ENCODE data around the gene TUBGCP3. TPM values are rescaled to one million over a fixed set of nuclear protein-coding genes. Genes with fewer than 3 reads are reported as not detected.

TUBGCP3 gene
- total RNA-seq, 2 donors from 2014 or later = 24.9 to 39.4 TPM

- Histone ChIP-seq H3K27me3 (no peaks in the 10 kb centered on the region), H3K4me1 (no peaks in the 10 kb centered on the region), H3K9me3 (no peaks in the 10 kb centered on the region), H3K9ac (ENCODE audit: low read depth in 2 of 2, low read length in 2 of 2) (no peak overlapping the region), H3K36me3 (no peaks in the 10 kb centered on the region), H3K4me3 (no peak overlapping the region), H3K27ac (no peak overlapping the region)
- TF ChIP-seq, protein P1, sequence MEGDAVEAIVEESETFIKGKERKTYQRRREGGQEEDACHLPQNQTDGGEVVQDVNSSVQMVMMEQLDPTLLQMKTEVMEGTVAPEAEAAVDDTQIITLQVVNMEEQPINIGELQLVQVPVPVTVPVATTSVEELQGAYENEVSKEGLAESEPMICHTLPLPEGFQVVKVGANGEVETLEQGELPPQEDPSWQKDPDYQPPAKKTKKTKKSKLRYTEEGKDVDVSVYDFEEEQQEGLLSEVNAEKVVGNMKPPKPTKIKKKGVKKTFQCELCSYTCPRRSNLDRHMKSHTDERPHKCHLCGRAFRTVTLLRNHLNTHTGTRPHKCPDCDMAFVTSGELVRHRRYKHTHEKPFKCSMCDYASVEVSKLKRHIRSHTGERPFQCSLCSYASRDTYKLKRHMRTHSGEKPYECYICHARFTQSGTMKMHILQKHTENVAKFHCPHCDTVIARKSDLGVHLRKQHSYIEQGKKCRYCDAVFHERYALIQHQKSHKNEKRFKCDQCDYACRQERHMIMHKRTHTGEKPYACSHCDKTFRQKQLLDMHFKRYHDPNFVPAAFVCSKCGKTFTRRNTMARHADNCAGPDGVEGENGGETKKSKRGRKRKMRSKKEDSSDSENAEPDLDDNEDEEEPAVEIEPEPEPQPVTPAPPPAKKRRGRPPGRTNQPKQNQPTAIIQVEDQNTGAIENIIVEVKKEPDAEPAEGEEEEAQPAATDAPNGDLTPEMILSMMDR (IDR thresholded peaks at IDR 0.05) = no peak
- intact Hi-C loops (cut with DNase I) = no loop called here
- no peak for DNase-seq
Observed at GRCh38 chr13:112522578-112522977, 65.4 kb downstream of the TUBGCP3 start.

- H3K4me1 ChIP-seq = no peaks in the 10 kb centered on the region
- no peak overlapping the region for H3K27ac ChIP-seq
- no peaks in the 10 kb centered on the region for H3K36me3 ChIP-seq
- no peaks in the 10 kb centered on the region for H3K27me3 ChIP-seq
- H3K9ac ChIP-seq (ENCODE audit: low read depth in 2 of 2, low read length in 2 of 2) = no peak overlapping the region
- H3K4me3 ChIP-seq = no peak overlapping the region
- TF ChIP-seq, protein P1 (IDR thresholded peaks at IDR 0.05) = no peak
- intact Hi-C loops (cut with DNase I) = no loop called here
- no peak for DNase-seq
- H3K9me3 ChIP-seq = no peaks in the 10 kb centered on the region
Observed at GRCh38 chr13:112521073-112521685, 66.8 kb downstream of the TUBGCP3 start.

- Histone ChIP-seq H3K27ac (no peak overlapping the region), H3K9me3 (no peaks in the 10 kb centered on the region), H3K4me1 (no peaks in the 10 kb centered on the region), H3K9ac (ENCODE audit: low read depth in 2 of 2, low read length in 2 of 2) (no peak overlapping the region), H3K4me3 (no peak overlapping the region), H3K36me3 (peaks cover 5% of the 10 kb centered on the region), H3K27me3 (no peaks in the 10 kb centered on the region)
- intact Hi-C loops (cut with DNase I) = no loop called here
- TF ChIP-seq, protein P1 (IDR thresholded peaks at IDR 0.05) = no peak
- no peak for DNase-seq
Observed at GRCh38 chr13:112519517-112520060, 68.4 kb downstream of the TUBGCP3 start.

GRCh38 chr13:112516218-112516617, 71.7 kb downstream of the TUBGCP3 start:
- no peaks in the 10 kb centered on the region for H3K27me3 ChIP-seq
- TF ChIP-seq, protein P1 (IDR thresholded peaks at IDR 0.05) = no peak
- H3K4me1 ChIP-seq = no peaks in the 10 kb centered on the region
- H3K9me3 ChIP-seq = no peaks in the 10 kb centered on the region
- H3K9ac ChIP-seq (ENCODE audit: low read depth in 2 of 2, low read length in 2 of 2) = no peak overlapping the region
- H3K36me3 ChIP-seq = peaks cover 5% of the 10 kb centered on the region
- intact Hi-C loops (cut with DNase I) = no loop called here
- DNase-seq = no peak
- H3K27ac ChIP-seq = no peak overlapping the region
- no peak overlapping the region for H3K4me3 ChIP-seq

- Histone ChIP-seq H3K4me3 (no peak overlapping the region), H3K27me3 (no peaks in the 10 kb centered on the region), H3K9ac (ENCODE audit: low read depth in 2 of 2, low read length in 2 of 2) (no peak overlapping the region), H3K9me3 (no peaks in the 10 kb centered on the region), H3K27ac (no peak overlapping the region), H3K36me3 (peaks cover 10% of the 10 kb centered on the region), H3K4me1 (no peaks in the 10 kb centered on the region)
- TF ChIP-seq, protein P1 (IDR thresholded peaks at IDR 0.05) = no peak
- intact Hi-C loops (cut with DNase I) = no loop called here
- DNase-seq = no peak
Observed at GRCh38 chr13:112513761-112514160, 74.2 kb downstream of the TUBGCP3 start.

Data from colonic mucosa (tissue), 4 donors.